HG03521 (cell line): ENCODE data around the gene KIF25.

Source experiments
- ATAC-seq: cut with Tn5 transposase; IDR thresholded peaks from one replicate; pipeline ENCODE4 v1.9.1; 2021; ENCODE audit warnings: mild to moderate bottlenecking, moderate library complexity; ENCODE audit not compliant: unreplicated experiment

KIF25 gene

DNA sequence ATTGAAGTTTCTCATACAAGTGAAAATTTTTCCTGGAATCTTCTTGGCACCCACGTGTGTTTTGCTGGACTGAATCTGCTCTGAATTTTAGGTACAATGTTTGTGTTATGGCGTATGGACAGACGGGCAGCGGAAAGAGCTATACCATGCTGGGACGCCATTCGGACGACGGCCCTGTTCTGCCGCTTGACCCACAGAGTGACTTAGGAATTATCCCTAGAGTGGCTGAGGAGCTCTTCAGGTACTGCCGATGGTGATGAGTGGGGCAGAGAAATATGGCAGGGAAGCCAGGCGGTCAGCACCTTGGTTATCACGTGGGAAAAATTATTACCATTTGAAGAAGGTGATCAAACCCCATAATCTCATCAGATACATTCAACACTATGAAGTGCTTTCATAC lies 36.3 kb downstream of the KIF25 start:
- ATAC-seq, result no peak

DNA sequence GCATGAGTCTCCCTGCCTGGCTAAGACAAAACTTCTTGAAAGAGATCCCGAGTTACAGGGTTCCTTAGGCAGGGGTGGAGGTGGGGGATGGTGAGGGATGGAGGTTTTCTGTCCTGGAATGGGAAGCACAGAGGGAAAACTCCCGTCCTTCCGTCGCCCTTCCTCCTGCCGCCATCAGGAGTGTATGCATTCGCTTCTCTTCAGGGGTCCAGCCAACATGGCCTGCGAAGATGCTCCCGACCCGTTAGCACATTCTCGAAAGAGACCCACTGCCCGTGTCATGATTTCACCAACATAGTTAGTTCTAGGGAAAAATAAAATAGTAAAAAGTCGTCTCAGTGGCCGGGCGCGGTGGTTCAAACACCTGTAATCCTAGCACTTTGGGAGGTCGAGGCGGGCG lies 37.1 kb downstream of the KIF25 start:
- no peak for ATAC-seq

DNA sequence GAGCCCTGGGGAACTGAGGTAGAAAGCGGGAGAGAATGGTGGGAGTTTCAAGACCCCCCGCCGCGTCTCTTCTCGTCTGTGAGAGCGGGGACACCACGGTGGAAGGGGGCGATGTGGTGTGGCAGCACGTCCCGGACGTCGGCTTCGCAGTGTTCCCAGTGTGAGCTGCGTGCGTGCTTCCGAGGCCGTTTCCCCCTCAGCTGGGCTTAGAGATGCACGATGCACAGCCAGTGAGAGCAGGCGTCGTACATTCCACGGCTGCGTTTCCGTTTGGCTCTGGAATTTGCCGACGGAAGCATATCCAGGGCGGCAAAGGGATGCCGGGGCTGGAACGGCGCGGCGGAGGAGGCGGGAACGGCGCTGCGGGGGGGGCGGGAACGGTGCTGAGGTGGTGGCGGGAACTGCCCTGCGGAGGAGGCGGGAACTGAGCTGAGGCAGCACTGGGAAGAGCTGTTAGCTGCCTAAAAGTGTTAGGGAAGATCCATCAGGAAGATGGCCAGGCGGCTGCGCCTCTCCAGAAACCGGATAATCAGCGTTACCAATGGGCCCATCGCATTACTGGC lies 37.7 kb downstream of the KIF25 start:
- no peak for ATAC-seq

DNA sequence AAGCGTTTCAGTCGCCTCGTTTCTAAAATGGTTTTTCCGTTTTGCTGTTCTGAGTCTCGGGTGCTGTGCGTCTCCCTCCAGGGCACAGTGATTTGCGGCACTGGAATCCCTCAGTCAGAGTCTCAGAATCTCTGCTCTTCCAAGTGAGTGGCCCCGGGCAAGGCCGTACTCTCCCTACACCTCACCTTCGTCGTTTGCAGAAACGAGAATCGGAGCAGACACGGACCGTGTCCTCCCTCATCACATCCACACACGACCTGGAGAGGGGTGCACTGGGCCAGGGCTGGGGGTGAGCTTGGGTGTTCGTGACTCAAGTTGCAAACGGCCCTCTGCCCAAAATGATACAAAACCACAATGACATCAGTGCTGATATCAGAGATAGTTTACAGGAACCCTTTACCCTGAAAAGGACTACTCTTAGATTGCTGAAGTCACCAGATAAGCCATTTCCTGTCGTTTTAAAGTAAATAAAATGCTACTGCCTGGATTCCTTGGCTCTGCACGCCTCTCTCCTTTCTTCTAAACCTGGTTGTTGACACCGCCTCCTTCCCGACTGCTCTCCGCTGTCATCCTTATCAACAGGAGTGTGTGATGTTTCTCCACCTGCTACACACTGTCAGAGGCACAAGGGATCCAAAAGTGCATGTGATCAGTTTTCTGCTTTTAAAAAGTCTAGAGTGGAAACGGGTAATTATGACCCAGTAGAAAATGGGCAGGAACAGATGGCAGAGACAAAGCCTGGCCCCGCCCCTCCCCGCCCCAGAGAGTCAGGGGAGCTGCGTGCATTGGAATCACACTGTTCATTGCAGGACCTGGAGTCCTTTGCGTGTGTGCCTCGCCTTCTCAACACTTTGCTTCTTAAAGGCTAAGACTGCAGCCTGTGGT lies 38.4 kb downstream of the KIF25 start:
- ATAC-seq, result no peak

DNA sequence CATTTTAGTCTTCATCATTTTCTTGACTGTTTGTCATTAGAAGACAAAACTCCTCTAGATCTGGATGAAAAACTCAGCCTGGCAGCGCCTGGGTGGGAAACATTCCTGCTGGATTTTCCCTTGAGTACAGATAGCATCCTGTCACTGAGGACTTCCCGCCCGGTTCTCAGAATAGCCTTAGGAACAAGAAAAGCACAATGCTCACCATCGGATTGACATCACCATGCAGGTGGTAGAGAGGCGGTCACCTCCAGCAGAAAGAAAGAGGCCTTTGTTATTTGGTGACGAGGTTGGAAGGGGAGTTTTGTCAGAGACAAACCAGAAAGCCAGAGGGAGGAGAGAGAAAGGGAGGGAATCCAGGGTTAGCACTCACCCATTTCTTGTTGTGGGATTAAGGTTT lies 39.8 kb downstream of the KIF25 start:
- no peak for ATAC-seq

DNA sequence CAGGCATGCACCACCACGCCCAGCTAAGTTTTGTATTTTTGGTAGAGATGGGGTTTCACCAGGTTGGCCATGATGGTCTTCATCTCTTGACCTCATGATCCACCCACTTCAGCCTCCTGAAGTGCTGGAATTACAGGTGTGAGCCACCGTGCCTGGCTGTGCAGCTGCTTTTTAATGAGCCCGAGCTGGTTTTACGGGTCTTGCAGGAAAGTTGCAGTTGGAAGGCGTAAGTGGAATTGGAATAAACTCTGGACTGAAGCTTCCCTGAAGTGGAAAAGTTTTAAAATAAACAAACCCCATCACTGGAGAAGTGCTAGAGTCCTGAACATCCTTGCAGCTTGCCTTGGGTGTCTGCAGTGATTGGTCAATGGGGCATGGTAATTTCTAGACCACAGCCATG lies 40.4 kb downstream of the KIF25 start:
- ATAC-seq, result no peak

DNA sequence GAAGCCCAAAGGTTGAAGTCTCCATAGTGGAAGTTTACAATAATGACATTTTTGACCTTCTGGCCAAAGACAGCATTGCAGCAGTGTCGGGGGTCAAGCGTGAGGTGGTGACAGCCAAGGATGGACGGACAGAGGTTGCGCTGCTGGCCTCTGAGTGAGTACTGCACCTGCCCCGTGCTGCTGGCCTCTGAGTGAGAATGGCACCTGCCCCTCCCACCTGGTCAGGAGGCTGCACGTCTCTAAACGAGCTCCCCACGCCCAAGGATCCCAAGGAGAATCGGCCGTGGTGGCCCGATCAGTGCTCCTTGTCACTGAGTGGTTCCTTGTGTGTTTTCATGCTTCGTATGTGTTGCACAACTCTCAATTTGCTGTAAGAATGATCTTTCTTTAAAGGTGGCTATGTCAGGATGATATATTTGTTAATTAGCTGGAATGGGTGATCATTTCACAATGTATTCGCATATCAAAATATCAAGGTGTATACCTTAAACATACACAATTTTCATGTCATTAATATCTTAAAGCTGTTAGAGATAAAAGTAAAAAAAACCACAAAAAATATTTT lies 41.2 kb downstream of the KIF25 start:
- no peak for ATAC-seq

DNA sequence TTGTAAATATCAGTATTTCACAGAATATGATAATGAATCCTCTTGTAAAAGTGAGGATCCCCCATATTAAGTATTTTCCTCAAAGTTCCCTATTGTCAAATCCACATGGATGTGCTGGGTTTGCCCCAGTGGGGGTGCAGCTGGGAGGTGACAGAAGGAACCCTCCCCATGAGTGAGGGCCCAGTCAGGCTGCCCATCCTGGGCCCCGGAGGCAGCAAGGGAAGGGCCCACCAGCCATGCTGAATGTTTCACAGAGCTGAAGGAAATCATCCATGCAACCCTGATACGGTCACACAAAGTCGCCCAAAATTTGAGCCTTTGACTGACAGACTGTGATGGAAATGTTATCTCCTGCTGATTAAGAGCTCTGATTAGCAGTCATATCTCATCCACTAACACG lies 41.8 kb downstream of the KIF25 start:
- no peak for ATAC-seq

DNA sequence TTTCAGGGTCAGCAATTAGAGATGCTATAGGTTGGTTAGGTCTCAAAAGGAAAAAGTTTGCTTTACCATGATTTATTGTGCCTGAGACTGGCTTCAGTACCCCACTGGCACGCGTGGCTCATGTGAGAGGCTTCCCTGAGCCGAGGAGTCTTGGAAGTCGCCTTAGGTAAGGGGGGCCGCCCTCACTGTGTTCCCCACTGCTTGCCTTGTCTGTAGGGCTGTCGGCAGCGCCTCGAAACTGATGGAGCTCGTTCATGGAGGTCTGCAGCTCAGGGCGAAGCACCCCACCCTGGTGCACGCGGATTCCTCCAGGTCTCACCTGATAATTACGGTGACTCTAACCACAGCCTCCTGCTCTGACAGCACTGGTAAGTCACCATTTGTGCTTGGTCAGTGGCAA lies 42.4 kb downstream of the KIF25 start:
- ATAC-seq, result no peak

DNA sequence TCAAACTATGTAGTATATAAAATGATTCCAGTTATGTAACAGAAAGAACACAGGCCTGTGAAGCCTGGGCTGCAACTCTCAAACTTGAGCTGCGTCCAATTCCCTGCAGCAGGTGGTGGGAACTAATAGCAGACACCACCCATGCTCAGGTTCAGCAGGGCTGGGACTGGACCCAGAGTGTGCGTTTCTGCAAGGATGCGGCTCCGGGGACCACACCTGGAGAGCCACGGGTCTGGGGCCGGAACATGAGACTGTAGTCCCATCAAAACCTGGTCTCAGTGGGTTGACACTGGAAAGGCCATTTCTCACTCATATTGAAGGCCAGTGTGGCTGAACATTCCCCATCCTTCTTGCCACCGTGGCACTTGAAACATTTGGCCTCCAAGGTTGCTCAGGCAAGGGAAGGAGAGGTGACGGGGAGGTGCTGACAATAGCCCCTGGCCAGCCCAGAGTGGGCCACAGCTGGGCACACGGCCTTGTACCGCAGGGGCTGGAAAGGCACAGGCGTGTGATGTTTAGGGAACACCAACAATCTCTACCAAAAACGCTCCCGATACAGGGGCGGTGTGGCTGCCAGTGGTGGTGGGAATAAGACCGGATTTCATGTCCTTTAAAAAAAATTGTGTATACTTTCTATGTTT lies 43.5 kb downstream of the KIF25 start:
- no peak for ATAC-seq

DNA sequence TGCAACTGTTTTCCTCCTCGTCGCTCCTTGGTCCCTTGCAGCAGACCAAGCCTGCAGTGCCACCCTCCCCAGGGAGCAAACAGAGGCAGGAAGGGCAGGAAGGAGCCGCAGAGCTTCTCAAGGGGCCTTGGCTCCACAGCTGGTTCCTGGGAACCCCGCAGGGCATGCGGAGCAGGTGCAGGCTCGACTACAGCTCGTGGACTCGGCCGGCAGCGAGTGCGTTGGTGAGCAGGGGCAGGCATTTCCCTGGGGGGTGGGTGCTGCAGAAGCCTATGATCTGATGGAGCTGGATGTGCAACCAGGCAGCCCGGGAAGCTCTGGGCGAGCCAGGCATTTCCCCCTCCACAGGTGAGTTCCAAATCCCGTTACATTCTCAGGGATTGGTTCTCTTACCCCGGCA lies 44.5 kb downstream of the KIF25 start:
- ATAC-seq, result no peak

DNA sequence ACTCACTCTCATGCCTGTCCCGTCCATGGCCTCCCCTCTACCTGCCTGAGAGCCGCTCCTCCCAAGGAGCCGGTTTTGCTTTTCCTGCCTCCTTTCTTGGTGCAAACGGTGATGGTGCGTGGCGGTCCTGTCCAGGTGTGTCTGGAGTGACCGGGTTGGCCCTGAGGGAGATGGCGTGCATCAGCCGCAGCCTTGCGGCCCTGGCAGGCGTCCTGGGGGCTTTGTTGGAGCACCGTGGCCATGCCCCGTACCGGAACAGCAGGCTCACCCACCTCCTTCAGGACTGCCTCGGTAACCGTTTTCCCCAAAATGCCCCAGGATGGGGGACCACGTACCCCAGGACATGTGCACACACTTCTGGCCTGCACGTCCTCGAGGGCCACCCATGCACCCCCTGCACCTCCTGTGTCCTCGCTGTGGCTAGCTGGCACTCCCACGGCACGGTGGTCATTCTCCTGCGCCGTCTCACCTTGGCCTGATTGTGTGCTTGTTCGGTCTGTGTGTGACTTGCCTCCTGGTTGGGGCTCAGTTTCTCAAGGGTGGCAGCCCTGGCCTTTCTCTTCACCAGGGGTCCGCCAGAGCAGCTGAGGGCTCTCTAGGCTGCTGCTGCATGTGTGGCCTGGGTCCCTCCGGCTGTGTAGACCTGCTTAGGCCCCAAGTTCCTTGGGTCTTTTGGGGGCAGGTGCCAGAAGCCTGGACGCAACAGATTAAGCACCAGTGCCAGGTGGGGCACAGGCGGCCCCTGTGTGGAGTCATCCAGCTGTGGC lies 45.1 kb downstream of the KIF25 start:
- ATAC-seq, result no peak

DNA sequence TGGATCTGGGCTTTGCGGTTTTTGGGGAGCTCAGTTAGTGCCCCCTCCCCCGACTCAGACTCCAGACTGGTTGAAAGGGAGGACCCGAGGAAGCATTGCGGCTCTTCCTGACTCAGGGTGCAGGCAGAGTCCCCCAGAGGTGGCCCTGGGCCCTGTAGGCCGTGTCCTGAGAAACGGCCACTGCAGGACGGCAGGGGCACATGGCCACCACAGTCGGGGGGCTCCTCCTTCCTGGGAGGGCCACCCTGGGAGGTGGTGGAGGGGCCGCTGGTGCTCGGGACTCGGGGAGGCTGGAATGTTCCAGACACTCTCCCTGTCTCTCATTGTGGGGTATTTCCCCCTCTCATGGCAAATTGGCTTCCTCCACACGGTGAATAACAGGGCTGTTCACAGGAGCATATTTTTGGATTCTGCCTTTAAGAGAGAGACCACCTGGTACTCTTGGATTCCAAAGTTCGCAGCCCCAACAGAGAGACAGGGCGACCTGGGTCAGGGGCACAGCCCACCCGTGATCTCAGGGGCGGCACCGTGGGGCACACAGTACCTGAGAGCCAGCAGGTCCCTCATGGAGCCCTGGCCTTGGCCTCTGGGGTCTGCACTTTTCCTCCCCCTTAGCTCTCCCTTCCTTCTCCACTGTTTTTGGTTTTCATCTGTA lies 45.8 kb downstream of the KIF25 start:
- no peak for ATAC-seq

DNA sequence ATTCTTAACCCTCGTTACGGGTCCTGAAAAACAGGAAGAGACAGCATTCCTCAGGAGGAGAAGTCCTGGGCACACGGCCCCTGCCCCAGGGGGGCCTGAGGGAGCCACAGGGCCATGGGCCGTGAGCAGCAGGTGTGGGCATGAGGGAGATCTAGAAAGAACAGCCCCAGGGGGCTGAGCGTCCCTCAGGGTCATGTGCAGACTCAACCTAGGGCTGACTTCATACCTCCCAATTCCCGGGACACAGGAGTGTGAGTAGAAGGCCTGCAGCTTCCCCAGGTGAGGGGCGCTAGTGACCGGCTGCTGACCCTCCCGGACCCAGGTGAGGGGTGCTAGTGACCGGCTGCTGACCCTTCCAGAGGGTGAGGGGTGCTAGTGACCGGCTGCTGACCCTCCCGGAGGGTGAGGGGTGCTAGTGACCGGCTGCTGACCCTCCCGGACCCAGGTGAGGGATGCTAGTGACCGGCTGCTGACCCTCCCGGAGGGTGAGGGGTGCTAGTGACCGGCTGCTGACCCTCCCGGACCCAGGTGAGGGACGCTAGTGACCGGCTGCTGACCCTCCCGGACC lies 46.5 kb downstream of the KIF25 start:
- no peak for ATAC-seq

DNA sequence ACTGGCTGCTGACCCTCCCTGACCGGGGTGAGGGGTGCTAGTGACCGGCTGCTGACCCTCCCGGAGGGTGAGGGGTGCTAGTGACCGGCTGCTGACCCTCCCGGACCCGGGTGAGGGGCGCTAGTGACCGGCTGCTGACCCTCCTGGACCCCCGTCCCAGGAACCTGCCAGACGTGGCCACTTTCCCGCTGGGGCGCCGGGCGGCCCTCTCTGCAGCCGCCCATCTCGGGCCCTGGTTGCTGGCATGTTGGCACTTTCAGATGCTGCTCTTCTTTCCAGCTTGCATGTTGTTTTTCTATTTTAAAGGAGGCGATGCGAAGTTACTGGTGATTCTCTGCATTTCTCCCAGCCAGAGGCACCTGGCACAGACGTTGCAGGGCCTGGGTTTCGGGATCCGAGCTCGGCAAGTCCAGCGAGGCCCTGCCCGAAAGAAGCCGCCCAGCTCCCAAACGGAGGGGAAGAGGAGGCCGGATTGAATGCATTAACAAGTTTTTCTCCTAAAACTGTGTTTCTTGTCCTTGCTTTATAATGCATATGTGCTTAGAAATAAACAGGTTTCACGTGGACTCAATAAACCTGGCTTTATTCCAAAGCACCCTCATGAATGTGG lies 47.2 kb downstream of the KIF25 start:
- no peak for ATAC-seq

DNA sequence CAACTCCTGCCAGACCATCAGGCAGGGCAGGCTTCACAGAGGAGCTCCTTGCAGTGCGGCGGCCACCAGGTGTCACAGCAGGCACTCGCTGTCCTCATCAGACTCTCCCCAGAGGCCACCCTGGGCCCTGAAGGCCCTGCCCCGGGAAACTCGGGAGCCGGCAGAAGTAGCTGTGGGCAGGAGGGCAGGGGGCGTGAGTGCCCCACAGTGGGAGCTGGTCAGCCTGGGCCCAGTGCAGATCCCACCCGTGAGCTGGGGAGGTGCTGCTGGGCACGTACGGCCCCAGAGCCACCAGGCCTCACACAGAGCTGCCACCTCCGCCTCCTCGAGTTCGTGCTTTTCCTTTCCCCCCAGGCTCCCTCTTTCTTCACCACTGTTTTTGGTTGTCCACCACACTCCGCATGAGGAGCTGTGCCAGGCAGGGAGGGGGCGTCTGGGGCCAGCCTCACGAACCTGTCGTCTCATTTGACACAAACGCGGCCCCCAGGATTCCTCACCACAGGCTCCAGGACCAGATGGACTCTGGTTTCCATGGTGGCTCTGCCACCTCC lies 47.7 kb downstream of the KIF25 start:
- no peak for ATAC-seq

DNA sequence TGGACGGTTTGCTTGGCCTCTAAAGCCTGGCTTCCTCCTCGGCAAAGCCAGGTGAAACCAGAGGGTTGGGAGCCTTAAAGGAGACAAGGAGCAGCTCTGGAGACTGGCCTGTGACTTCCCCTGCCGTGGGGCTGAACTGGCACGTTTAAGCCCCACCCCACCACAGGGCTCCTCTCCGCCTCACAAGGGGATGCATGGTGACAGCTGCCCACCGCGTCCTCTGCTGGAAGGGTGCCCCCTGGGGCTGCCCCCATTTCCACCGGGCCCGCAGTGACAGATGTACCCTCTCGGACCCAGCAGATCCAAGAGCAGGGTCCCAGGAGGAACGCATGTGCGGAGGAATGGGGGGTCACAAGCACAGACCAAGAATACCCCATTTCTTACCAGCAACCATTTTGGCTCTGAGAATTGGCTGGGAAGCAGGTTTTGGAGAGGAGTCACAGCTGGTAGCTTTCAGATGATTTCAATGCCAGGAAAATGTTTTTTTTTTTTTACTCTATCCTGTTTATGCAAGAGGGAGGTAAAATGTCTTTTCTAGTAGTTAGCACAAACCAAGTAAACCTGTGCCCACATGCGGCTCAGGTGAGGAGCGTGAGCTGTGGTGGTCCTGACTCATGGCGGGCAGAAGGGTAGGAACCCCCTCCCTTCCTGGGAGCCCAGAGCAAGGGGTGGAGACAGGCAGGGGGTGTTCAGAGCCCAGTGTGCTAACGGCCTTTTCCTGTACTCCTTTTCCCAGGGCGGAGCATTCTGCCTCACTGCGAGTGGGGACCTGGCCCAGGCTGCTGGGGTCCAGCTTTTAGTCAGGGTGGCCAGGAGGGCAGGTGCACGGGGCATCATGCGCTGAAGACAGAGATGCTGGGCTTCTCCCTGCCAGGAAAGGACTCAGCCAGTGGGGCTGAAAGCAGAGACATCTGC lies 48.5 kb downstream of the KIF25 start:
- ATAC-seq, result no peak

DNA sequence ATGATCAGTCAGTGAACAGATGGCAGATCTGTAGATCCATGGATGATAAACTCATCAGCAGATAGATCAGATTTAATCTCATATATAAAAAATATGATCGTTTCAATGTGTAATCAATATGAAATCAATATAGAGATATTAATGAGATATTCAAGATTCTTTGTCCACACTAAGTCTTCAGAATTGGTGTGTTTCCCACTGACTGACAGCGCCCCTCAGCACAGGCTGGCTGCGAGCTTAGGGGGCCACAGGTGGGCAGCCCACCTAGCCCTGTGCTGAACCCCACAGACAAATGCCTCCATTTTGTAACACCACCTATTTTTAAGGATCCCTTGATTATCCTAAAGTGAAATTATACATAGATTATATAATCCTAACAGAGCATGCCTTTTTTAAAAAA lies 49.2 kb downstream of the KIF25 start:
- no peak for ATAC-seq
